Measurements from ENCODE around the gene EHMT2. TPM values are rescaled to one million over a fixed set of nuclear protein-coding genes. Genes with fewer than 3 reads are reported as not detected.

Gene EHMT2
- total and polyA plus RNA-seq, 2 of the 13 experiments (the other 11 are each of a cell fraction or from before 2014, with no cell fraction given) = 55.2 to 69.2 TPM

DNA sequence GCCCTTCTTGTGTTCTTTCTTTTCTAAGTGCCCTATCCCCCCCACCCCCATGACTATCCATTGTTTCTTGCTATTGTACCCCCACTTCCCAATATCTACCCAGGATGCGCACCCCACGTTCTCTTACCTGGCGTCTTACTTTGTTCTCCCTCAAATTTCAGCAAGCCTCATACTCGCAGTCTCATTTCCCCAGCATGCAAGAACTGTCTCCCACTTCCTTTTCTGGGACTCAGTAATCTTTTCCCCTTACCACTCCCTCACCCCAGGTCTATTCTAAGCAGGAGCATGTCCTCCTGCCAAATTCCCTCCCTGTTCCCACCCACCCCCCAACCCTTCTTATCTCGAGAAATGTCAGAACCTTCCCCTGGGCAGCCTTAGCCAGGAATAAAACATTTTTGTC, 1.7 kb upstream of the EHMT2 start:
- peaks cover 26% of the 10 kb centered on the region for H3K79me2 ChIP-seq (ENCODE audit: insufficient read depth, low read length)
- POLR2A ChIA-PET = interaction anchor here (0.6 to 5.6 kb wide), 8 partner anchors 8 to 1072 kb away, joined by 3 to 41 read pairs (median 11); partner anchors contain the start of genes C6orf47, CFB, HSPA1B and NEU1
- TF ChIP-seq POLR2A (IDR thresholded peaks at IDR 0.05; ENCODE audit: insufficient read depth in 1 of 2, low read depth in 2 of 2, low read length in 2 of 2) (0 out of 4 replicates have a peak, but pooled peaks of 1 of the 2 experiments have one; percentile 6), HNRNPK (IDR thresholded peaks at IDR 0.05; ENCODE audit: low read depth, low read length, poor library complexity, severe bottlenecking) (no peak), KLF6 (CRISPR knock-in tag; IDR thresholded peaks at IDR 0.05) (no peak), POLR2G (IDR thresholded peaks at IDR 0.05; ENCODE audit: low read depth, low read length) (no peak)
- no peaks in the 10 kb centered on the region for H3K9me3 ChIP-seq (ENCODE audit: low read length)
- H3K4me1 ChIP-seq (ENCODE audit: insufficient read depth, low read length) = peaks cover 51% of the 10 kb centered on the region
- no peak for ATAC-seq
- FAIRE-seq = no peak
- H3K9ac ChIP-seq (ENCODE audit: insufficient read depth, low read depth, low read length) = no peak overlapping the region; the same call in 1 of the 2 replicates
- H3K4me3 ChIP-seq (replicated peaks in 1 of 3; ENCODE audit: insufficient read depth in 1 of 3, low read depth in 2 of 3, low read length in 3 of 3) = no peak overlapping the region
- no peaks in the 10 kb centered on the region for H4K20me1 ChIP-seq (ENCODE audit: insufficient read depth, low read length)
- CTCF ChIA-PET (ENCODE audit: low intra/inter-chr PET ratio, low total read pairs) = no interaction called here
- intact Hi-C loops (cut with micrococcal nuclease; ENCODE audit: unreplicated experiment) (loop anchor here (5.0 kb wide), 1 partner anchor 67 kb away; no protein-coding TSS in a partner anchor), in situ Hi-C loops (cut with HindIII; ENCODE audit: extremely low pct_ligation_motif_present, low pct_unique_long_range_greater_than_20kb) (no loop called here)
- H3K4me2 ChIP-seq (ENCODE audit: low read depth, low read length) = peak overlapping the region; percentile 98; the same call in 1 of the 2 replicates
- WGBS (ENCODE audit: low lambda C conversion rate) = 97% methylated on average over 5 of the region's 5 CpGs
- no peak overlapping the region for H2AFZ ChIP-seq (ENCODE audit: low read length)
- H3K27me3 ChIP-seq (ENCODE audit: control insufficient read depth in 1 of 2, insufficient read depth in 2 of 2, low read length in 2 of 2) = peaks cover 0 to 7% of the 10 kb centered on the region in 2 experiments; a peak in 1 of 5 replicates
- peaks cover 6 to 8% of the 10 kb centered on the region in 2 experiments; a peak in 4 of 5 replicates for H3K36me3 ChIP-seq (replicated peaks in 1 of 2; ENCODE audit: control insufficient read depth in 1 of 2, insufficient read depth in 2 of 2, low read length in 2 of 2)
- BruUV-seq (replicated peaks) = no TSS peak
- no peak for DNase-seq (ENCODE audit: low spot score)
- no peak overlapping the region for H3K27ac ChIP-seq (ENCODE audit: extremely low read length, insufficient read depth, low read length)

DNA sequence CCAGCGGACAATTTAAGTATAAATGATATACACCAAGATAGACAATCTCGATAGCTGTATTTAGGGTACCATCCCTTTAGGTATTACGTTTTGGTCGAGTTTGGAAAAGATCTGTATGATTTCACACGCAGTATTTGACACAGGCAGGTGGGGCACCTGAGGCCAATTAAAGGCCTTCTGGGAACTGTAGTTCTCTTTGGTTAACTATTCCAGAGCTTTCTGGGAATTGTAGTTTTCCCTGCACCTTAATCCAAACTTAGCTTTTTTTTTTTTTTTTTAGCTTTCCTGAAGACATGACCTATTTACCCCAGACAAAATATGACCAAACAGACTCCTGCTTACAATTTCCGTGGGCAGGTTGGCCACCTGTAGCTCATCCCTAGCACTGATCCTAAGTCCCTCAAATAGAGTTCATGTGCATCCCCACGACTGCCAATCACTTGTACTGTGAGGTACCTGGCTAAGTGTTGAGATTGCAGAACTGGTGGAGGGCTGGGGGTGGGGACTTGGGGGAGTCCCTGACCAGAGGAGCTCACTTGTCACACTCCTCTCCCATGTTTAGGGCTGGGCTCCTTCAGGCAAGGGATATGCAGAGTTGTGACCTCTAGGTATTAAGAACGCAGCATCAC, 999 bp upstream of the EHMT2 start:
- ChIA-PET POLR2A (interaction anchor here (0.6 to 4.7 kb wide), 23 partner anchors 9 to 1073 kb away, joined by 3 to 41 read pairs (median 7); partner anchors contain the start of genes C2, C6orf47, CFB and CLIC1), CTCF (ENCODE audit: low intra/inter-chr PET ratio, low total read pairs) (no interaction called here)
- Histone ChIP-seq H4K20me1 (ENCODE audit: insufficient read depth, low read length) (no peaks in the 10 kb centered on the region), H3K36me3 (replicated peaks in 1 of 2; ENCODE audit: control insufficient read depth in 1 of 2, insufficient read depth in 2 of 2, low read length in 2 of 2) (peaks cover 6 to 13% of the 10 kb centered on the region in 2 experiments; a peak in 4 of 5 replicates), H3K4me3 (replicated peaks in 1 of 3; ENCODE audit: insufficient read depth in 1 of 3, low read depth in 2 of 3, low read length in 3 of 3) (peak overlapping the region; percentile 89 to 100 (median 96)), H3K79me2 (ENCODE audit: insufficient read depth, low read length) (peaks cover 26% of the 10 kb centered on the region), H3K9ac (ENCODE audit: insufficient read depth, low read depth, low read length) (peak overlapping the region; percentile 84), H3K4me1 (ENCODE audit: insufficient read depth, low read length) (peaks cover 46% of the 10 kb centered on the region), H3K27ac (ENCODE audit: extremely low read length, insufficient read depth, low read length) (peak overlapping the region; percentile 73), H3K27me3 (ENCODE audit: control insufficient read depth in 1 of 2, insufficient read depth in 2 of 2, low read length in 2 of 2) (peaks cover 0 to 7% of the 10 kb centered on the region in 2 experiments; a peak in 1 of 5 replicates), H3K9me3 (ENCODE audit: low read length) (no peaks in the 10 kb centered on the region), H3K4me2 (ENCODE audit: low read depth, low read length) (peak overlapping the region; percentile 98), H2AFZ (ENCODE audit: low read length) (no peak overlapping the region)
- in situ Hi-C loops (cut with HindIII; ENCODE audit: extremely low pct_ligation_motif_present, low pct_unique_long_range_greater_than_20kb) (no loop called here), intact Hi-C loops (cut with micrococcal nuclease; ENCODE audit: unreplicated experiment) (loop anchor here (1.0 to 5.0 kb wide), 3 partner anchors 47 to 66 kb away; no protein-coding TSS in a partner anchor)
- DNase-seq (ENCODE audit: low spot score) (peak; percentile 63), ATAC-seq (peak; percentile 61), FAIRE-seq (peak; percentile 91)
- WGBS (ENCODE audit: low lambda C conversion rate) = 21% methylated on average over 8 of the region's 8 CpGs
- no TSS peak for BruUV-seq (replicated peaks)
- TF ChIP-seq MEF2D (CRISPR knock-in tag; IDR thresholded peaks at IDR 0.05) (peak; percentile 43), ZNF224 (CRISPR knock-in tag; IDR thresholded peaks at IDR 0.05) (no peak), ZFY (CRISPR knock-in tag; IDR thresholded peaks at IDR 0.05) (peak; percentile 45; the same call in 1 of the 2 replicates), HNRNPK (IDR thresholded peaks at IDR 0.05; ENCODE audit: low read depth, low read length, poor library complexity, severe bottlenecking) (no peak), KAT8 (CRISPR knock-in tag; IDR thresholded peaks at IDR 0.05) (0 out of 2 replicates have a peak, but pooled peaks have one; percentile 7), SRSF1 (optimal IDR thresholded peaks at IDR 0.05; ENCODE audit: low read depth, low read length) (peak; percentile 13), GATAD1 (CRISPR knock-in tag; IDR thresholded peaks at IDR 0.05) (peak; percentile 55; the same call in 1 of the 2 replicates), TGIF2 (CRISPR knock-in tag; IDR thresholded peaks at IDR 0.05) (peak; percentile 84), ZNF430 (CRISPR knock-in tag; IDR thresholded peaks at IDR 0.05) (no peak), SALL2 (CRISPR knock-in tag; IDR thresholded peaks at IDR 0.05) (0 out of 2 replicates have a peak, but pooled peaks have one; percentile 54), ZBTB1 (CRISPR knock-in tag; IDR thresholded peaks at IDR 0.05; ENCODE audit: borderline replicate concordance) (no peak), SUZ12 (IDR thresholded peaks at IDR 0.05; ENCODE audit: low read depth, low read length) (peak; percentile 78), RXRB (CRISPR knock-in tag; IDR thresholded peaks at IDR 0.05; ENCODE audit: borderline replicate concordance) (peak; percentile 66; the same call in 1 of the 2 replicates), ZEB1 (IDR thresholded peaks at IDR 0.05; ENCODE audit: insufficient replicate concordance, low read depth) (peak; percentile 91), STAG1 (CRISPR knock-in tag; IDR thresholded peaks at IDR 0.05) (0 out of 2 replicates have a peak, but pooled peaks have one; percentile 17)

Measured in HepG2 (cell line).